Endothelial cell of umbilical vein (primary cell): ENCODE measurements around the gene ORM2. TPM values are rescaled to one million over a fixed set of nuclear protein-coding genes. Genes with fewer than 3 reads are reported as not detected.

Source experiments
- BruUV-seq: library from RNA; stranded (reverse); fragments of 400-500 nt; replicated peaks from 2 replicates; lab custom pipeline; 2021; lab: Mats Ljungman, UMichigan
- CTCF ChIA-PET: fragments of 300-600, 350-600 bp; sonication (Branson Sonifier 250); formaldehyde crosslinking; loops from one replicate; lab custom pipeline; 2021; ENCODE audit warnings: antibody characterized with exemption, inconsistent platforms; lab: Charles Lee
- POLR2A ChIA-PET: fragments of 300-600, 350-600 bp; sonication (Branson Sonifier 250); formaldehyde crosslinking; loops from one replicate; lab custom pipeline; 2021; ENCODE audit warnings: antibody characterized with exemption, inconsistent platforms; lab: Charles Lee
- DNase-seq: peaks from one replicate; pipeline ENCODE4 v3.0.0-alpha.2; 2011; ENCODE audit warnings: low read depth, low spot score
- FAIRE-seq: peaks from 2 replicates; lab custom pipeline; 2011; peaks lifted over from hg19 to GRCh38; lab: Jason Lieb, UNC
- H2AFZ ChIP-seq: 2 replicates; pipeline ENCODE4 v1.6.0; 2012; ENCODE audit warnings: low read depth, low read length, control low read depth, inconsistent platforms
- H3K27ac ChIP-seq: 2 replicates; pipeline ENCODE4 v1.5.1; 2011; ENCODE audit warnings: low read depth, mild to moderate bottlenecking, control low read depth, low read length, moderate library complexity; ENCODE audit not compliant: insufficient read depth
- H3K27me3 ChIP-seq, 2 experiments: 2 replicates each; pipeline versions ENCODE4 v1.6.0 to v1.6.1; 2011; ENCODE audit warnings: low read length in 2 of 2, mixed read lengths in 1 of 2; ENCODE audit not compliant: control insufficient read depth in 2 of 2, insufficient read depth in 2 of 2
- H3K36me3 ChIP-seq, 2 experiments: 2 replicates in 1 of 2; 3 replicates in 1 of 2; pipeline ENCODE4 v1.5.1; 2011; ENCODE audit warnings: low read length in 2 of 2, mild to moderate bottlenecking in 1 of 2, moderate library complexity in 1 of 2; ENCODE audit not compliant: control insufficient read depth in 2 of 2, insufficient read depth in 2 of 2; ENCODE audit errors: extremely low read depth in 1 of 2
- H3K4me1 ChIP-seq: 3 replicates; pipeline ENCODE4 v1.5.1; 2011; ENCODE audit warnings: mild to moderate bottlenecking, low read length; ENCODE audit not compliant: control insufficient read depth, insufficient read depth; ENCODE audit errors: extremely low read depth
- H3K4me2 ChIP-seq: 2 replicates; pipeline ENCODE4 v1.6.1; 2011; ENCODE audit warnings: low read length, control low read depth, mixed read lengths; ENCODE audit not compliant: insufficient read depth
- H3K4me3 ChIP-seq, 3 experiments: fragments of 200-600 bp in 1 of 3; sonication (generic), shearing (Covaris generic) in 1 of 3; replicated peaks in 1 of 3; 2 replicates each; pipeline ENCODE4 v1.5.1; 2011 to 2016; ENCODE audit warnings: control low read depth in 3 of 3, low read length in 3 of 3, mild to moderate bottlenecking in 2 of 3, inconsistent platforms in 1 of 3, low read depth in 1 of 3, moderate library complexity in 1 of 3; ENCODE audit not compliant: insufficient read depth in 1 of 3
- H3K79me2 ChIP-seq: 2 replicates; pipeline ENCODE4 v1.6.0; 2012; ENCODE audit warnings: low read length, inconsistent platforms; ENCODE audit not compliant: control insufficient read depth, insufficient read depth
- H3K9ac ChIP-seq: replicated peaks from 2 replicates; pipeline ENCODE3; 2011; ENCODE audit warnings: low read length, control low read depth; ENCODE audit not compliant: insufficient read depth; ENCODE audit errors: extremely low read depth
- H3K9me1 ChIP-seq: replicated peaks from 3 replicates; pipeline ENCODE4 v1.6.0; 2011; ENCODE audit warnings: mild to moderate bottlenecking, low read length; ENCODE audit not compliant: control insufficient read depth, insufficient read depth; ENCODE audit errors: extremely low read depth
- H3K9me3 ChIP-seq: replicated peaks from 2 replicates; pipeline ENCODE4 v1.5.1; 2012; ENCODE audit warnings: low read length, inconsistent platforms; ENCODE audit not compliant: control insufficient read depth, insufficient read depth
- H4K20me1 ChIP-seq: replicated peaks from 2 replicates; pipeline ENCODE3; 2011; ENCODE audit warnings: mild to moderate bottlenecking, low read length; ENCODE audit not compliant: control insufficient read depth, insufficient read depth; ENCODE audit errors: extremely low read depth
- EZH2 ChIP-seq: IDR thresholded peaks from 2 replicates; pipeline ENCODE4 v1.6.1; 2012; ENCODE audit warnings: borderline replicate concordance, low read depth, mild to moderate bottlenecking, moderate library complexity, low read length, inconsistent platforms; ENCODE audit not compliant: severe bottlenecking
- FOS ChIP-seq: IDR thresholded peaks from 2 replicates; pipeline ENCODE4 v1.6.1; 2011; ENCODE audit warnings: mild to moderate bottlenecking, low read length, moderate library complexity, borderline replicate concordance; ENCODE audit not compliant: insufficient read depth
- JUN ChIP-seq: IDR thresholded peaks from 2 replicates; pipeline ENCODE4 v1.6.1; 2011; ENCODE audit warnings: borderline replicate concordance, low read depth; ENCODE audit not compliant: insufficient read length, insufficient read depth
- MAX ChIP-seq: IDR thresholded peaks from 2 replicates; pipeline ENCODE4 v1.6.1; 2011; ENCODE audit not compliant: insufficient read depth, insufficient read length
- MYC ChIP-seq: IDR thresholded peaks from one replicate; pipeline ENCODE4 v1.6.1; 2011; ENCODE audit warnings: mild to moderate bottlenecking, low read depth, low read length
- POLR2A ChIP-seq: IDR thresholded peaks from 2 replicates; pipeline ENCODE4 v1.6.1; 2012; ENCODE audit warnings: low read depth, mild to moderate bottlenecking, control low read depth, low read length
- POLR2AphosphoS5 ChIP-seq: IDR thresholded peaks from 2 replicates; pipeline ENCODE4 v1.6.1; 2012; ENCODE audit warnings: low read depth, mild to moderate bottlenecking, control low read depth, low read length, moderate library complexity; ENCODE audit not compliant: insufficient read depth
- dilution Hi-C: fragments of 300-500 bp; cut with MboI; formaldehyde crosslinking; loops from one replicate; pipeline ENCODE4 v1.15.0; 2019; ENCODE audit warnings: low sequenced_read_pairs; ENCODE audit not compliant: extremely low pct_ligation_motif_present
- intact Hi-C: fragments of 100-400 bp; cut with micrococcal nuclease; formaldehyde crosslinking; loops from one replicate; pipeline ENCODE4 v1.10.0; 2022
- polyA plus RNA-seq, 4 experiments: library from polyadenylated mRNA; depleted of rRNA in 3 of 4; stranded (reverse) in 3 of 4; unstranded in 1 of 4; fragments of >200 nt; gene quantifications; 2 replicates each; pipeline versions ENCODE4 v1.2.1 to v1.2.3, GENCODE V29; 2011 to 2012; ENCODE audit warnings: missing spikeins in 1 of 4
- total RNA-seq: library from RNA; stranded (reverse); gene quantifications from 2 replicates; pipeline ENCODE4 v1.2.3, GENCODE V29; 2021

Gene ORM2
- total and polyA plus RNA-seq, 2 donors (not counting 3 experiments of a cell fraction or from before 2014, with no cell fraction given), result not detected

- BruUV-seq, result no TSS peak
- TF ChIP-seq MYC (no peak), FOS (no peak), JUN (no peak)
- H2AFZ ChIP-seq, result no peak overlapping the region
- ChIA-PET POLR2A (interaction anchor here (0.6 kb wide), 1 partner anchor 182 kb away, joined by 3 read pairs; no protein-coding TSS in a partner anchor), CTCF (interaction anchor here (1.3 to 4.8 kb wide), 19 partner anchors 10 to 552 kb away, joined by 3 to 277 read pairs (median 14); partner anchors contain the start of gene COL27A1)
- H3K27me3 ChIP-seq, result no peaks in the 10 kb centered on the region
- H4K20me1 ChIP-seq, result no peaks in the 10 kb centered on the region
- no peaks in the 10 kb centered on the region for H3K9me3 ChIP-seq
- no peak for DNase-seq
- FAIRE-seq, result no peak
- H3K4me1 ChIP-seq, result no peaks in the 10 kb centered on the region
- no peaks in the 10 kb centered on the region for H3K79me2 ChIP-seq
- no peaks in the 10 kb centered on the region for H3K9me1 ChIP-seq
- intact Hi-C loops, result loop anchor here (5.0 kb wide), 3 partner anchors 53 to 553 kb away; no protein-coding TSS in a partner anchor
- dilution Hi-C loops, result loop anchor here (25.0 kb wide), 1 partner anchor 203 kb away; the partner anchor contains the start of genes AMBP and KIF12
- H3K4me2 ChIP-seq, result no peak overlapping the region
- no peak overlapping the region for H3K9ac ChIP-seq
- no peak overlapping the region for H3K27ac ChIP-seq
- no peak overlapping the region for H3K4me3 ChIP-seq
- H3K36me3 ChIP-seq, result peaks cover 3 to 4% of the 10 kb centered on the region in 2 experiments
These were observed 39.8 kb upstream of the ORM2 start for GRCh38 chr9:114289571-114290481.

- H3K27me3 ChIP-seq, result no peaks in the 10 kb centered on the region
- FAIRE-seq, result no peak
- dilution Hi-C loops (loop anchor here (25.0 kb wide), 1 partner anchor 203 kb away; the partner anchor contains the start of genes AMBP and KIF12), intact Hi-C loops (loop anchor here (5.0 kb wide), 1 partner anchor 553 kb away; no protein-coding TSS in a partner anchor)
- H3K36me3 ChIP-seq, result peaks cover 4 to 6% of the 10 kb centered on the region in 2 experiments
- TF ChIP-seq MAX (no peak), FOS (no peak), POLR2A (no peak), MYC (no peak), EZH2 (no peak), JUN (no peak), POLR2AphosphoS5 (no peak)
- no peaks in the 10 kb centered on the region for H3K79me2 ChIP-seq
- ChIA-PET CTCF (interaction anchor here (0.7 to 4.8 kb wide), 63 partner anchors 9 to 553 kb away, joined by 3 to 277 read pairs (median 6); partner anchors contain the start of genes AMBP, COL27A1 and KIF12), POLR2A (interaction anchor here (0.6 kb wide), 1 partner anchor 182 kb away, joined by 3 read pairs; no protein-coding TSS in a partner anchor)
- H3K4me1 ChIP-seq, result no peaks in the 10 kb centered on the region
- no peak for DNase-seq
- no peak overlapping the region for H3K4me2 ChIP-seq
- H3K9ac ChIP-seq, result no peak overlapping the region
- no peaks in the 10 kb centered on the region for H4K20me1 ChIP-seq
- H2AFZ ChIP-seq, result no peak overlapping the region
- H3K27ac ChIP-seq, result no peak overlapping the region
- no peaks in the 10 kb centered on the region for H3K9me1 ChIP-seq
- no TSS peak for BruUV-seq
- H3K4me3 ChIP-seq, result no peak overlapping the region
- no peaks in the 10 kb centered on the region for H3K9me3 ChIP-seq
These were observed 39.1 kb upstream of the ORM2 start for GRCh38 chr9:114290561-114290986.
